Testis (tissue), 3 donors: ENCODE results near the gene ICA1L. TPM values are rescaled to one million over a fixed set of nuclear protein-coding genes. Genes with fewer than 3 reads are reported as not detected.

Source experiments
- DNase-seq: peaks from one replicate; pipeline ENCODE4 v3.0.0-alpha.2; 2019
- H3K27ac ChIP-seq, 2 donors: fragments of 200-600 bp; sonication (generic); one replicate each; pipeline ENCODE4 v1.5.1; 2019
- H3K27me3 ChIP-seq: fragments of 200-600 bp; sonication (generic); one replicate; pipeline ENCODE4 v1.5.1; 2019
- H3K36me3 ChIP-seq: fragments of 200-600 bp; sonication (generic); one replicate; pipeline ENCODE4 v1.5.1; 2017; ENCODE audit warnings: low read depth; ENCODE audit errors: missing control alignments
- H3K4me1 ChIP-seq: fragments of 200-600 bp; sonication (generic); one replicate; pipeline ENCODE4 v1.5.1; 2019
- H3K4me3 ChIP-seq, 2 donors: fragments of 200-600 bp; sonication (generic); one replicate each; pipeline ENCODE4 v1.5.1; 2017 to 2019
- H3K9me3 ChIP-seq: fragments of 200-600 bp; sonication (generic); one replicate; pipeline ENCODE4 v1.5.1; 2017
- POLR2A ChIP-seq: fragments of 450-650 bp; IDR thresholded peaks from one replicate; pipeline ENCODE4 v1.6.1; 2017; ENCODE audit warnings: antibody characterized with exemption, mild to moderate bottlenecking, moderate library complexity
- WGBS, 2 donors: methylation state at CpG; one replicate each; pipeline ENCODE4 v1.1.5; 2018; 5-methylcytosine and 5-hydroxymethylcytosine counted together
- intact Hi-C: fragments of 100-400 bp; cut with DNase I; formaldehyde crosslinking; loops from one replicate; pipeline ENCODE4 v1.15.1; 2023; ENCODE audit warnings: low total_unique reads
- polyA plus RNA-seq: library from polyadenylated mRNA; stranded (reverse); fragments of 350-450 nt; fragmentation: Illumina TruSeq; extraction: RNeasy Lipid Tissue Mini Kit (QIAGEN cat#74804); gene quantifications from one replicate; pipeline ENCODE4 v1.2.3, GENCODE V29; 2014; ENCODE audit warnings: low read depth, low replicate concordance; ENCODE audit not compliant: insufficient read depth
- total RNA-seq, 2 donors: library from RNA; depleted of rRNA; stranded (reverse); fragments of >200 nt; gene quantifications; one replicate each; pipeline ENCODE4 v1.2.3, GENCODE V29; 2016
- TF ChIP-seq, protein P1 (sequence below), 3 experiments: fragments of 450-650 bp in 2 of 3; fragments of 200-600 bp in 1 of 3; sonication (generic) in 1 of 3; IDR thresholded peaks; one replicate each; pipeline ENCODE4 v1.5.1; 2016 to 2019; ENCODE audit warnings: antibody characterized with exemption in 3 of 3, mild to moderate bottlenecking in 2 of 3, moderate library complexity in 1 of 3

The ICA1L gene
- total and polyA plus RNA-seq, 3 donors from 2014 or later = 18.9 to 41.8 (median 36.0) TPM

GRCh38 chr2:202885190-202885589 lies 13.6 kb upstream of the ICA1L start:
- Histone ChIP-seq H3K4me3 (no peak overlapping the region), H3K4me1 (peaks cover 5% of the 10 kb centered on the region), H3K36me3 (no peaks in the 10 kb centered on the region), H3K27ac (no peak overlapping the region), H3K9me3 (no peaks in the 10 kb centered on the region), H3K27me3 (no peaks in the 10 kb centered on the region)
- 54 to 75% methylated on average over 7 of the region's 7 CpGs for WGBS, 2 donors
- TF ChIP-seq, protein P1, sequence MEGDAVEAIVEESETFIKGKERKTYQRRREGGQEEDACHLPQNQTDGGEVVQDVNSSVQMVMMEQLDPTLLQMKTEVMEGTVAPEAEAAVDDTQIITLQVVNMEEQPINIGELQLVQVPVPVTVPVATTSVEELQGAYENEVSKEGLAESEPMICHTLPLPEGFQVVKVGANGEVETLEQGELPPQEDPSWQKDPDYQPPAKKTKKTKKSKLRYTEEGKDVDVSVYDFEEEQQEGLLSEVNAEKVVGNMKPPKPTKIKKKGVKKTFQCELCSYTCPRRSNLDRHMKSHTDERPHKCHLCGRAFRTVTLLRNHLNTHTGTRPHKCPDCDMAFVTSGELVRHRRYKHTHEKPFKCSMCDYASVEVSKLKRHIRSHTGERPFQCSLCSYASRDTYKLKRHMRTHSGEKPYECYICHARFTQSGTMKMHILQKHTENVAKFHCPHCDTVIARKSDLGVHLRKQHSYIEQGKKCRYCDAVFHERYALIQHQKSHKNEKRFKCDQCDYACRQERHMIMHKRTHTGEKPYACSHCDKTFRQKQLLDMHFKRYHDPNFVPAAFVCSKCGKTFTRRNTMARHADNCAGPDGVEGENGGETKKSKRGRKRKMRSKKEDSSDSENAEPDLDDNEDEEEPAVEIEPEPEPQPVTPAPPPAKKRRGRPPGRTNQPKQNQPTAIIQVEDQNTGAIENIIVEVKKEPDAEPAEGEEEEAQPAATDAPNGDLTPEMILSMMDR (IDR thresholded peaks at IDR 0.05) = no peak
- no peak for TF ChIP-seq POLR2A
- intact Hi-C loops = no loop called here
- DNase-seq = no peak

DNA sequence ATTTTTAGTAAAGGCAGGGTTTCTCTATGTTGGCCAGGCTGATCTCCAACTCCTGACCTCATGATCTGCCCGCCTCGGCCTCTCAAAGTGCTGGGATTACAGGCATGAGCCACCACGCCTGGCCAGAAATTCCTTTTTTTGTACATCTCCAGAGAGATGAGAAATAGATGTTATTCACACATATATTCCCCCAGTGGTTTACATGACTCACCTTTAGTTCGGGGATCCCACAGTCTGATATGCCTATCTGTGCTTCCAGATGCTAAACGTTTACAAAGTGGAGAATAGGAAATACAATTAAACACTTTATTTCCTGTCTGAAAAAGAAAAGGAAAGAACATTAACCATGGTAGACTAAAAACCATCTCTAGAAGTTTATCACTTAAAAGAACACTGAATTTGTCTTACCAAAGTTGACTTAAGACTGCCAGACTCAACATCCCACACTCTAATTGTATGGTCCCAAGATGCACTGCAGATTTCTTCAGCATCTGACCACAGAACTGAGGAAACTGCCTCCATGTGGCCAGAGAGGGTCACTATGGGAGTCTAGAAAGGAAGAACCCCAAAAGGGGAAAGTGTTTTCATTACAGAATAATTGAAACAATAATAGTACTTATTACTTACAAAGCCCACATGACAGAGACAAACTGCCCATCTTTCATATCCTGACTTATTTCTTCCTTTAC lies 12.6 kb upstream of the ICA1L start:
- Histone ChIP-seq H3K36me3 (no peaks in the 10 kb centered on the region), H3K4me3 (no peak overlapping the region), H3K27me3 (no peaks in the 10 kb centered on the region), H3K27ac (no peak overlapping the region), H3K9me3 (no peaks in the 10 kb centered on the region), H3K4me1 (peaks cover 5% of the 10 kb centered on the region)
- WGBS, 2 donors = 77 to 80% methylated on average over 5 of the region's 5 CpGs
- TF ChIP-seq, protein P1 (IDR thresholded peaks at IDR 0.05) = no peak
- TF ChIP-seq POLR2A = no peak
- no peak for DNase-seq
- intact Hi-C loops = no loop called here

DNA sequence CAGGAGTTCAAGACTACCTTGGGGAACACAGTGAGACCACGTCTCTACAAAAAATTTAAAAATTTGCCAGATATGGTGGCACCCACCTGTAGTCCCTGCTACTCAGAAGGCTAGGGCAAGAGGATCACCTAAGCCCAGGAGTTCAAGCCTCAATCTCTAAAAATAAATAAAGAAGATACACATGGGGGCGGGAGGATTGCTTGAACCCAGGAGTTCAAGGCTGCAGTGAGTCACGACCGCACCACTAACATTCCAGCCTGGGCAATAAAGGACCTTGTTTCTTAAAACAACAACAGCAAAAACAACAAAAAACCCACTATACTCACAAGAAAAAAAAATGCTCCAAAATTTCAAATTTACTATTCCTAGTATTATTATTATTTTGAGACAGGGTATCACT lies 10.0 kb upstream of the ICA1L start:
- WGBS, 2 donors = 81 to 90% methylated on average over 4 of the region's 4 CpGs
- H3K4me3 ChIP-seq = no peak overlapping the region
- no peaks in the 10 kb centered on the region for H3K36me3 ChIP-seq
- intact Hi-C loops = no loop called here
- TF ChIP-seq, protein P1 (IDR thresholded peaks at IDR 0.05) = no peak
- TF ChIP-seq POLR2A = no peak
- no peaks in the 10 kb centered on the region for H3K27me3 ChIP-seq
- no peaks in the 10 kb centered on the region for H3K9me3 ChIP-seq
- peaks cover 5% of the 10 kb centered on the region for H3K4me1 ChIP-seq
- H3K27ac ChIP-seq = no peak overlapping the region
- no peak for DNase-seq

GRCh38 chr2:202877699-202878098 lies 6.1 kb upstream of the ICA1L start:
- Histone ChIP-seq H3K4me3 (no peak overlapping the region), H3K9me3 (no peaks in the 10 kb centered on the region), H3K36me3 (no peaks in the 10 kb centered on the region), H3K27me3 (no peaks in the 10 kb centered on the region), H3K27ac (no peak overlapping the region), H3K4me1 (no peaks in the 10 kb centered on the region)
- 96% methylated on average over 2 of the region's 2 CpGs for WGBS, 2 donors
- intact Hi-C loops = no loop called here
- no peak for DNase-seq
- no peak for TF ChIP-seq POLR2A
- TF ChIP-seq, protein P1 (IDR thresholded peaks at IDR 0.05) = no peak
